Activated CD8-positive, alpha-beta memory T cell treated with anti-CD3 and anti-CD28 coated beads, Interleukin-2, amount 50 U/mL, for 24 hours (primary cell): ENCODE measurements around the gene IL18.
"Not testable (repeated sequence)": the region's sequence is repeated elsewhere in the genome, so short reads cannot be mapped to it uniquely, and the experiment has no call there.

Experiments used
- DNase-seq: peaks from one replicate; pipeline ENCODE4 v3.0.0-alpha.2; 2020; ENCODE audit errors: extremely low read depth

Gene IL18

DNA sequence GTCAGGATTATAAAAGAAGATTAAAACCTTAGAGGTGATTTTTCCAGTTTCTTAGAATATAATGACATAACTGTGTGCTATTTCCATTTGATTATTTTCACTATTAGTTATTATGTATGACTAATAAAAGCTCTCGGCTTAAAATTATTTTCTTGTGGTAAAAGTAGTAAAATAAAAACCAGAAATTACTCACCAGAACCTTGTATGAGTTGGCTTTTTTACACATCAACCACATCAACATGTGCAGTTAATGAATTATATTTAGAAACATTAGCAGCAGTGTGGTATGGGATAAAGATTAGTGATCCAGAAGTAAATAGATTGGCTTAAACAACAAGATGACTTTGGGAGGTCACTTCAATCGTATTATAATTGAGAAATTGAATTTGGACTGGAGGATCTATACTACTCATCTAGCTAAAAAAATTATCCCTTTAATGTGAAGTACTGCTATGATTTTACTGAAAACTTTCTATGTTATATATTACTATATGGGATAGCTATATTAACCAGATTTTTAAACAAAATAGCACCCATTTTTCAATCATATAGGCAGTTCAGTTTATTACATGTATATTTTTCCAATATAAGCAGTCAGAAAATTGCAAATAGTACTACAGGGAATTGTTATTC is 8.6 kb upstream of the IL18 start:
- no peak for DNase-seq

DNA sequence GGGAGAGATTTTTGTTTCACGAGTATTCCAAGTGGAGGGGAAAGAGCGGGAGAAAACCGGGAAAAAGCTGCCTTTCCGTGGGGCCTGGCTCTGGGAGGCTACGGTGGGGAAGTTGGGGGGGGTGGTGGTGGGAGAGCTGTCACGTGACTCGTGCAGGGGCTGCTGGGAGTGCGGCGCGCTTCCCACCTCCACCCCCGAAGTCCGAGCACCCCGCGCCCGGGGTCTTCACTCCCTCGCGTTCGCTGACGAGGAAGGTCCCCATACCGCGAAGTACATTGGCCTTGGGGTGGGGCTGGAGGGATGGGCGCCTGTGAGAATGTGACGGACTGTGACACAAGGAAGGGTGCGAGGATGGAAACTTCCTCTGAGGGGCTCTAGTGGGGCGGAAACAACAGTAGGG is 3.3 kb upstream of the IL18 start, which contains the start of gene TEX12:
Gene TEX12 (plus strand): TSS at position 228 of the 400 bp plus-strand sequence. CDS start 1,897 bp downstream, outside the sequence.
- no peak for DNase-seq

DNA sequence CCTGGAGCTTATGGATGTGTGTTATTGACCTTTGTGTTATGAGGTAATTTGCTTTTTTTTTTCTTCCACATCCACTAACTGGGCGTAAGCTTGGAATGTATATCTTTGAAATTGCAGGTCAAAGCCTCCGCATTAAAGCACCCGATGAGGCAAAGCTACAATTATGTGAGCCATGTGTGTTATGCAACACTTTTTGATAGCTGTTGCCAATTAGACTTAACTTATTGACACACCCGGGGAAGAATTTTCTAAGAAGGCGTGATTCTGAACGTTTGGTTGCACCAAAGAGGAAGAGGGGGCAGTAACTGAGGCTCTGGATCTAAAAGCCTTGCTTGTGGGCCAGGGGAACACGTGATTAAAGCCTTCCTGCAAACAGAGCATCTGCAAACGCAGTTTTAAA is 2.7 kb upstream of the IL18 start:
- no peak for DNase-seq

DNA sequence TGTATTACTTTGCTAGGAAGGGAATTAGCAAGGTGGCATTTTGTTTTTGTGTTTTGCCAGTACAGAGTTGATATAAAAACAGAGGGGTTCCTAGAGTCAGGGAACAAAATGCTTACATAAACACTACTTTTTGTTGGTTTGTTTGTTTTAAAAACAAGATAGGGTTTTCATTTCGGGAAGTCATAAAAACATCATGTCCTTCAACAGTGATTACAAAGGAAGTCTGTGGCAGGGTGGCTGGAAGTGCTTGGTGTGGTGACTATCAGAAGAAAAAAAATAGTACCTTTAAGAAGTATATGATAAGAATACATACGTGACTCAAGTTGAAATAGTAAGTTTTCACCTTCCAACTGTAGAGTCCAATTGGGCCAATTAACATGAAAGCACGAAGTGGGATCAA is 1.2 kb upstream of the IL18 start:
- DNase-seq, result no peak

DNA sequence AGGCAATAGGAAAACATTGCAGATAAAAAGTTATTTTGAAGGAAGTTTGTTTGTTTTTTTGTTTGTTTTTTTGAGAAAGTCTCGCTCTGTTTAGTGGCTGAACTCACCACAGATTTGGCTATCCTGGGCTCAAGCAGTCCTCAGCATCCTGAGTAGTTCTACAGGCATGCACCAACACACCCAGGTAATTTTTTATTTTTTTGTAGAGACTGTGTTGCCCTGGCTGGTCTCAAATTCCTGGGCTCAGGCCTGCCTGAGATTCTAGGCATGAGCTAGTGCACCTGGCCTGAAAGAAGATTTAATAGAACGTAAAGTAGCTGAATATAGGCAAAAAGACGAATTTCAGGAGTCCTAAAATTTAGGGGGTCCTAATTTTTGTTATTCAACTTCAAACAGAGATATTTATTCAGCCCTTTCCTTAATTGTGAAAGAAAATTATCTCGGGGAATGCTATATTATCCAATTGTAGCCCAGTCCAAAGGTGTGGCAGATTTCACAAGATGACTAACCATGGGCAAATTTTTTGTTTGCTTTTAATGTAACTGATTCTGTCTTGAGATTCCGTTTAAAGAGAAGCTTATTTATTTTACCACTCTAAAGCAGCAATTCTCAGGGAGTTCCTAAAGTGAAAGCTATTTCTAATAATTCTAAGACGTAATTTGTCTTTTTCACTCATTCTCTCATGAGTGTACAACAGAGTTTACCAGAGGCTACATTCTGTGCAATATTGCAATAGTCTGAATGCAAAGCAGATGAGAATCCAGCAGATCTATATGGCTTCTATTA is 940 bp downstream of the IL18 start:
- DNase-seq, result no peak

DNA sequence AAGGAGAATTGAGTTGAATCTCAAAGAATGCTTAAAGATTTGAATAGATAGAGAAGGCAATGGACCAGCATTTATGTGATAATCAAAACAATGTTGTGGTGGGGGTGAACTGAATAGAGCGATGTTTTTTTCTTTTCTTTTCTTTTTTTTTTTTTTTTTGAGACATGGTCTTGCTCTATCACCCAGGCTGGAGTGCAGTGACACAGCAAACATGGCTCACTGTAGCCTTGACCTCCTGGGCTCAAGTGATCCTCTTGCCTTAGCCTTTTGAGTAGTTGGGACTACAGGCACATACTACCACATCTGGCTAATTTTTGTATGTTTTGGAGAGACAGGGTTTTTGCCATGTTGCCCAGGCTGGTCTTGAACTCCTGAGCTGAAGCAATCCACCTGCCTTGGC is 1.7 kb downstream of the IL18 start:
- not testable (repeated sequence) for DNase-seq

DNA sequence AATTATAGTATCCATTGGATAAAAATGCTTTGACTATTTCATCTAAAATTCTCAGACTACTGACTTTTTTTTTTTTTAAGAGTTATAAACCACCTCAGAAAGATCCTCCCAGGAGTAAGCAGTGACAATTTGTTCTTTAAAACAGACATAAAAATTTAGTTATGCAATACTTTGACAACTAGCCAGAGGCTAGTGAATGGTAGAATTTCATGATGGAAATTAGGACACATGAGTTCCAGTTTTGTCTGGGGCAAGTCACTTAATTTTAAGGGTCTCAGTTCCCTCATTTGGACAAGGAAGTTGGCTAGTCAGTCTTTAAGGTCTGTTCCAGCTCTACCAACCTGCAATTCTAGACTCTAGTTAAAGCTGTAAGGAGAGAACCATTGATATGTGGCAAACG is 2.9 kb downstream of the IL18 start:
- no peak for DNase-seq

DNA sequence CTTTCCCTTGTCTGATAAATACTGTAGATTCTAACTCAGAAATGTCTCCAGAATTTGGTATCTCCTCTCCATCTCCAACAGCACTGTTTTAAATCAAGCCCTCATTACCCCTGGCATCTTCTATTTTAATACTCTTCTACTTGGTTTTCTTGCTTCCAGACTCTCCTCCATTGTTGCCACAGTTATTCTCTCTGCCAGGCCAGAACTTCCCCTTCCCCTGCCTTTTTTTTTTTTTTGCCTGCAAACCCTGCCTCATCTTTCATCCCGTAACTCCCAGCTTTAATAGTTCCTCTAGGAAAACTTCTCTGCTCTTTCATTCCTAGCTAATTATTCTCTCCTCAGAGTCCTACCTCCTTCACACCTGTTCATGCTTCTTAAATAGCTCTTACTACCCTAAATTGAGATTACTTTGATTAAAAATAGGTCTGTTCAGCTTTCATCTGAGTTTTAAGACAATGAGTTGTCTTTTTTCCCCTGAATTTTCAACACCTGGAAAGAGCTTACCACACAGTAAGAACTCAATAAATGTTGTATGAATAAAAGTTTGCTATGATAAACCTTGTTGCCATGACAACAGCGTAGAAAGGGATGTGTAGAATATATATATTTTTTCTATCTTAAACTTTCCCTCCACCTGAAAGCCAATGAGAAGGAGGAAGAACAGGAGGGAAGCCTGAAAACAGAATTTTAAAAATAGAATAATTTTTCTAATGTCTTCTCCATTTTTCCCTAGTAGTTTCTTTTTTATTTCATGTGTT is 3.6 kb downstream of the IL18 start:
- DNase-seq, result no peak

DNA sequence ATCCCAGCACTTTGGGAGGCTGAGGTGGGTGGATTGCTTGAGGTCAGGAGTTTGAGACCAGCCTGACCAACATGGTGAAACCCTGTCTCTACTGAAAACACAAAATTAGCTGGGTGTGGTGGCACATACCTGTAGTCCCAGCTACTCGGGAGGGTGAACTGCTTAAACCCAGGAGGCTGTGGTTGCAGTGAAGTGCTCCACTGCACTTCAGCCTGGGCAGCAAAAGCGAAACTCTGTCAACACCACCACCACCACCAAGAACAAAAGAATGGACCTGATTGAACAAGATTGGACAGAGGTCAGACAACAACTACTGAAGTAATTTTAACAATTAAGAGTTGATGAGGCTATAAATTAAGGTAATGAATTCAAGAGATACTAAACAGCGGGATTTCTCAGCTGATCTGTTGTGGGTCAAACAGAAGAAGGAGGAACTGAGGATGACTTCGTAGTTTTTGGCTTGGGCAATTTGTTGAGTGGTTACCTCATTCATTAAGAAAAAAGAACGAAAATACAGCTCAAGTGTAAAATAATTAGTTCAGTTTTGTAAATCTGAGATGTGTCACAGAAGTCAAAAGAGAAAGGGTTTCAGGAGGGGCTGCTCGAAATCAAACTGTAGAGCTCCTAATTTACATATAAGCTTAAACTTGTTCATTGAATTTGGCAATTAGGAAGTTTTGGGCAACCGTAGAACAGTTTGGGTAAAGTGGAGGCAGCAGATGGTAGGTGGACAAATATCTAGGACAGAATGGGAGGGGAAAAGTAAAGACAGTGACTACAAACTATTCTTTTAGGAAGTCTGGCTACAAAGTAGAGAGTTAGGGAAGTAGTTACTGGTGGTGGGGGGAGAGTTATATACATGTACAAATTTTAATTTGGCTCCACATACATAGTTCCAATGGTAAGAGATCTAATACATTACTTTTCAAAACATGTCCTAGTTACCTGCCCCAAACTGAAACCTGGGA is 4.5 kb downstream of the IL18 start:
- DNase-seq, result no peak

DNA sequence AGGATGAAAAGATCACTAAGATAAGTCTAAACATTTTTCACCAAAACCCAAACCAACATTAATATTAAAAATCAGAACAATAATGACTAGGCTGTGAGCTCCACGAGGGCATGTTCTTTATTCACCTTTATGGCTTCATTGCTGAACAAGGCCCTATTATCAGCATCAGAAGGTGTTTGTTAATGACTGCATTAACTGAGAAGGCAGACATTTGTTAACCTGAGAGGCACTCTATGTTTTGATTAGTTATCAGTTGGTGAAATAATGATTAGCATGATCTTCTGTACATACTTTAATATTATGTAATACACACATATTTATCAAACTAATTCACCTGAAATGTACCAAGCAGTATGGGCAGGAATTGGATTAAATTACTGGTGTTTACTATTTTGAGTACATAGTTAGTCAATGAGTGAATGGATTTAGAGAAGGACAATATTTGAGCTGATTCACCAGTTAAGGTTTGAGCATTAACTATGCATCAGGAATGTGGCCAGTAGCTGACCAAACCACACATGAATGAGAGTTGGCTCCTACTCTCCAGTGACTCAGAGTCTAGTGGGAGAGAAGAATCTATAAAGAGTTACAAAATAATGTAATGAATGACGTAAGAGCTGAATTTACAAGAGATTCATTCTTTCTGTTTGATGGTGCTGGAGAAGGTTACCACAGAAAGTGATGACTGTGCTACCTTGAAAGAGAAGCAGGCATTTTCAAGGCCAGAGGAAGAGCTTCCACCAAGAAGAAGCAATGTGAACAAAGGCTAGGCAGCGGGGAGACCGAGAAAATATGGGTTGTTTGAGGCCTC is 6.7 kb downstream of the IL18 start:
- DNase-seq, result no peak

DNA sequence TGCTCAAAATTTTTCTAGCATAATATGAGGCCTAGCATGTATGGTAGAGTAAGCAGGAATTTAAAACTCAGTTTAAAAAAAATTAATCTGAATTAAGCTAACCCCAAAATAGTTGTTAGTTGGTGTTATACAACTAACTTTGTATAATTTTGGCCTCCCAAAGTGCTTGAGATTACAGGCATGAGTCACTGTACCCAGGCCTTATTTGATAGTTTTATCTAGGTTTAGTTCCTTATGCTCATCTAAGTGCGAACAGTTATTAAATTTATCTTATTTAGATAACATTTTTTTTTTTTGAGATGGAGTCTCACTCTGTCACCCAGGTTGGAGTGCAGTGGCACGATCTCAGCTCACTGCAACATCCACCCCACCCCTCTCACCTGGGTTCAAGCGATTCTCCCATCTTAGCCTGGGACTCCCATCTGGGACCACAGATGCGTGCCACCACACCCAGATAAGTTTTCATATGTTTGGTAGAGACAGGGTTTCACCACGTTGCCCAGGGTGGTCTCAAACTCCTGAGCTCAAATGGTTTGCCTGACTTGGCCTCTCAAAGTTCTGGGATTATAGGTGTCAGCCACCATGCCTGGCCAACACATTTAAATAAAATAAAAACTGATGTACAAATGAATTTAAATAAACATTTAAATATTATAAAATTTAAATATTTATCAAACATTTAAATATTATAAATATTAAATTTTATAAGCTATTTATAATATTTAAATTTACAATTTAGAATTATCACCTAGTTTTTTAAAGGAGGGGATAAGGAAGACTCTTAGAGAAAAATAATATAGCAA is 7.5 kb downstream of the IL18 start:
- no peak for DNase-seq

DNA sequence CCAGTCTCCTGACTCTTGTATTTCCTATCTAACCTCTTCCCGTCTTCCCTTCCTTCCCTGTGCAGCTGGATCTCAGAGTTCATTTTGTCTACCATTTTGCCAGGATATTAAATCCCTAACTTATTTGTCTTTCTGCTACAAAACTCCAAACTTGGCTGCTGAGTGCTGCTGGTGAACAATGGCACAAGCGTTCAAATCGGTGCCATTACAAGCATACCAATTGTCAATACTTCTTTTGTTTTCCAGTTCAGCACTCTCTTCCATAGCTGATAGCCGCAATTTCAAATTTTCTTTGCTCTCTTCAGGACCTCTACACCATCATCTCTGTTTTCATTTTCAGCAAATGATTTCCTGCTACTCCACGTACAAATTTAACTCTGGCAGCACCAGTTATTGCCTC is 13.4 kb downstream of the IL18 start:
- no peak for DNase-seq

DNA sequence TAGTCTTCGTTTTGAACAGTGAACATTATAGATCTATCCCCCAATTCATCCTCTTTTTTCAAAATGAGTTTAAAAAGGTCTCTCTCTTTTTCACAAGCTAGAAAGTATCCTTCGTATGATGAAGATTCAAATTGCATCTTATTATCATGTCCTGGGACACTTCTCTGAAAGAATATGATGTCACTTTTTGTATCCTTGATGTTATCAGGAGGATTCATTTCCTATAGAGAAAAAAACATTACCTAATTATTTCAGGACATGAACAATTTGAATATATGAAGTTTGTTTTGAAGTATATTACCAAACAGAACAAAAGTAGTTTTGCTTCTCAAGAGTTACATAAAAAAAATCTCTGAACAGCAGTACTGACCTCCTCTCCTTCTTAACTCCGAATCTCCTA is 20.3 kb downstream of the IL18 start:
- no peak for DNase-seq

DNA sequence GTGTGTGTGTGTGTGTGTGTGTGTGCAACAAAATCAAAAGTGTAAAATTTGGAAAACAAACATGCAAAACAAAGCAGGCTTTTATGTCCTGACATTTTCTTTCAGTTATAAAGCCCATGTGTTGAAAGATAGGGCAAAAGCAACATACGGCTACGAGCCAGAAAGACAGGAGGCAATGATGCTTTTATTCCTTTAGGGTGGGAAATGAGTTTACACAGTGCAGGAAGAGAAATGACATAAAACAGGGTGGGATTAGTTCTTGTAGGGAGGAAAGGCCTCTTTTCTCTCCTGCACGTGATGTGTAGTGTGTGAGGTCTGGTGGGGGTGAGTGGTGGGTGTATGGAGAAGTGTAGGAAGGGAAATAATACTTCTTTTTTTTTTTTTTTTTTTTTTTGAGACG is 29.4 kb downstream of the IL18 start:
- no peak for DNase-seq

DNA sequence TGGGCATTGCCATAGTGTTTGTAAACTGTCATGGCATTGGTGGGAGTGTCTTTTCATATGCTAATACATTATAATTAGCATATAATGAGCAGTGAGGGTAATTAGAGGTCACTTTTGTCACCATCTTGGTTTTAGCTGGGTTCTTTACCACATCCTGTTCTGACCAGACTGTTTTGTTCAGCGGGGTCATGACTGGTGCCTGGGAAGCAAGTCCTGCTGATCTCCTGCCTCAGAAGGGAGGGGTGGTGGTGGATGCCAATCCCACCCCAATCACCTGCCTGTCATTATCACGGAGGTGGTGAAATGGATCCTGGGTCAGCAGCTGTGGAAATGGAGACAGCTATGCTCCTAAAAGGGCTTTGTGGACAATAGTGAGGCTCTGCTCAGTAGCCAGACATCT is 31.2 kb downstream of the IL18 start:
- DNase-seq, result no peak

DNA sequence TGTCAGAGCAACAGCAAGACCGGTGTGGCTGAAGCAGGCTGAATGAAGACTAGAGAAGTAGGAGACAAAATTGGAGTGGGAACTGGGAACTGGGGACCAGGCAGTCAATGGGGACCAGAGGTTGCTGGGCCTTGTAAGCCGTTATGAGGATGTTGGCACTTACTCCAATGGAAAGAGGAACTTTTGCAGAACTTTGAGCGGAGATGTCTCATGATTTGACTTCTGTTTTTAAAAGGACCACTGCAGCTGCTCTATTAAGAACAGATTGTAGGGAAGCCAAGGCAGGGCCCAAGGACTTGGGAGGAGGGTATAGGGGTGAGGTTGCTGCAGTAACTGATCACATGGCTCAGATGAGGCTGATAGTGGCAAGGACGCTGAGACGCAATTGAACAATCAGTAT is 34.2 kb downstream of the IL18 start:
- DNase-seq, result no peak

DNA sequence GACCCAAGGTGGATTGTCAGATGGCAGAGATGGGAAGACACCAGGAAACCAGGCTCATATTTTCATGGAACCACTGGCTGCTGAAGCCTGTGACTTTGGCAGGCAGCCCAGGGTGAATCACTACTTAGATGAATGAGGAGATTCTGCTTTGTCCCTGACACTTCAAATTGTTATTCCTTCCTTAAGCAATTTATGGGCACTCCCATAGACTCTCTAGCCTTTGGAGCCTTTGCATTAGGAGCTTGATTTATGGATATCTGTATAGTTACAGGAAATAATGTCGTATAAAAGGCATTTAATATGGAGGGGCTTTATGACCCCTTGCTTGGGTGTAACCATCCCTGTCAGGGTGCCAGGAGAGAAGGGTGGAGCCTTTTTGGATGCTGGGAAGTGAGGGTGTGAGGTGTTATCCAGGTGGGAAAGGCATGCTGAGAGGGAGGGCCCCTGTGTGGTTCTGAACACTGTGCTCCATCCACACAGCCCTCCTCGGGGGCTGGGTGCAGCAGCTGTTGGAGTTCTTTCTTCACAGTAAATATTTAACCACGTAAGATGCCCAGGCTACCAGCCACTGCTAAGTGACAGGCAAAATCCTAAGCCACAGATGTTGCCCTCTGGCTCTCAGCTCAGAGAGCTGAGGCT is 35.3 kb downstream of the IL18 start:
- no peak for DNase-seq

DNA sequence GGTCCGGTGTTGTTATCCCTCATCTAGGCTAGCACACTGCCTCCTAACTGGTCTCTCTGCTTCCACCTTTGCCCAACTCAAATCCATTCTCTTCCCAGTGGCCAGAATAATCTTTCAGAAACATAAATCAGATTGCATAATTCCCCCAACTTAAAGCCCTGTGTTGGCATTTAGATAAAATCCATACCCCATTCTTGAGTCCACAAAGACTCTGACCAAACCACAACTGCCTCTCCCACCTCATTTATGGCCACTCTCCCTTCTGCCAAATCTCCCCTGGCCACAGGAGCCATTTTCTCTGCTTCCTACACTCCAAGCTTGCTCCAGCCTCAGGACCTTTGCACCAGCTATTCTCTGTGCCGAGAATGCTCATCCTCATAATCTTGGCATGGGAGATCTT is 36.8 kb downstream of the IL18 start:
- DNase-seq, result no peak

DNA sequence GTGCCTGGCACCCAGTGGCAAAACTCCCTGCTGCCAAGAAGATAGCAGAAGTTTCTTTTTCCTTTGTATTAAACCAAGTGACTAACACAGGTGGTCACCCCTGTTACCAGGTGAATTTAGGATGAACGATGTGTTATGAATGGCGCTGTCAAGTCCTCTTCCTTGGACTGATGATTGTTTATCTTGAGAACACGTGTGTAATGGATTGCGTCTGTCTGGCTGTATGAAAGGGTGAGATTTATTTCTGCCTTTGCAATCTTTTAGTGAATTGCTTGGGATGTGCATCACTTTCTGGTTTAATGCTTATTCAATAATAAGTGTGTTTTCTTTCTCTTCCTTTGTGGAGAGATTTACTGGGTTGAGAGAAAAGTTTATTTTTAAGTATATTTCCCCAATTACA is 40.8 kb downstream of the IL18 start:
- DNase-seq, result no peak
